ENCODE results near the gene GOLIM4.

- no peak for TF ChIP-seq POLR2A (IDR thresholded peaks at IDR 0.05)
- TF ChIP-seq, protein P1, sequence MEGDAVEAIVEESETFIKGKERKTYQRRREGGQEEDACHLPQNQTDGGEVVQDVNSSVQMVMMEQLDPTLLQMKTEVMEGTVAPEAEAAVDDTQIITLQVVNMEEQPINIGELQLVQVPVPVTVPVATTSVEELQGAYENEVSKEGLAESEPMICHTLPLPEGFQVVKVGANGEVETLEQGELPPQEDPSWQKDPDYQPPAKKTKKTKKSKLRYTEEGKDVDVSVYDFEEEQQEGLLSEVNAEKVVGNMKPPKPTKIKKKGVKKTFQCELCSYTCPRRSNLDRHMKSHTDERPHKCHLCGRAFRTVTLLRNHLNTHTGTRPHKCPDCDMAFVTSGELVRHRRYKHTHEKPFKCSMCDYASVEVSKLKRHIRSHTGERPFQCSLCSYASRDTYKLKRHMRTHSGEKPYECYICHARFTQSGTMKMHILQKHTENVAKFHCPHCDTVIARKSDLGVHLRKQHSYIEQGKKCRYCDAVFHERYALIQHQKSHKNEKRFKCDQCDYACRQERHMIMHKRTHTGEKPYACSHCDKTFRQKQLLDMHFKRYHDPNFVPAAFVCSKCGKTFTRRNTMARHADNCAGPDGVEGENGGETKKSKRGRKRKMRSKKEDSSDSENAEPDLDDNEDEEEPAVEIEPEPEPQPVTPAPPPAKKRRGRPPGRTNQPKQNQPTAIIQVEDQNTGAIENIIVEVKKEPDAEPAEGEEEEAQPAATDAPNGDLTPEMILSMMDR (IDR thresholded peaks at IDR 0.05) = no peak
Measured at GRCh38 chr3:167991213-167991612, 104.5 kb downstream of the GOLIM4 start.
